Activated T-helper 17 cell treated with anti-CD3 and anti-CD28 coated beads, Interleukin-2, amount 50 U/mL, for 72 hours (primary cell): ENCODE data around the gene IAH1. TPM values are rescaled to one million over a fixed set of nuclear protein-coding genes. Genes with fewer than 3 reads are reported as not detected.

Experiments used
- ATAC-seq: fragments of 150-1000 bp; cut with Tn5 transposase; replicated peaks from 2 replicates; pipeline ENCODE4 v1.10.0; 2021; ENCODE audit warnings: mild to moderate bottlenecking, moderate library complexity
- H3K27ac Mint-ChIP-seq: one replicate; pipeline ENCODE4 v1.8.0; 2022; ENCODE audit warnings: mixed read lengths
- H3K27me3 Mint-ChIP-seq: one replicate; pipeline ENCODE4 v1.8.0; 2022; ENCODE audit warnings: mixed read lengths
- H3K36me3 Mint-ChIP-seq: one replicate; pipeline ENCODE4 v1.8.0; 2022; ENCODE audit warnings: low read depth, mild to moderate bottlenecking, mixed read lengths
- H3K4me1 Mint-ChIP-seq: one replicate; pipeline ENCODE4 v1.8.0; 2022; ENCODE audit warnings: mixed read lengths
- H3K4me3 Mint-ChIP-seq: one replicate; pipeline ENCODE4 v1.8.0; 2022; ENCODE audit warnings: mild to moderate bottlenecking, mixed read lengths
- H3K9me3 Mint-ChIP-seq: one replicate; pipeline ENCODE4 v1.8.0; 2022; ENCODE audit warnings: mixed read lengths
- total RNA-seq, 2 donors: library from RNA; stranded (reverse); gene quantifications; one replicate each; pipeline ENCODE4 v1.2.3, GENCODE V29; 2022

Gene IAH1
- total RNA-seq, 2 donors from 2014 or later: 61.2 to 65.1 TPM

- Mint-ChIP-seq H3K36me3 (peaks cover 93% of the 10 kb centered on the region), H3K9me3 (no peaks in the 10 kb centered on the region), H3K27ac (peak overlapping the region; percentile 68), H3K4me3 (no peak overlapping the region), H3K27me3 (no peaks in the 10 kb centered on the region), H3K4me1 (peaks cover 6% of the 10 kb centered on the region)
- ATAC-seq: no peak
Observed at GRCh38 chr2:9527995-9528787, 53.8 kb downstream of the IAH1 start.

GRCh38 chr2:9532421-9532820 is 58.1 kb downstream of the IAH1 start:
- Mint-ChIP-seq H3K27me3 (no peaks in the 10 kb centered on the region), H3K9me3 (no peaks in the 10 kb centered on the region), H3K27ac (no peak overlapping the region), H3K36me3 (peaks cover 93% of the 10 kb centered on the region), H3K4me3 (no peak overlapping the region), H3K4me1 (no peaks in the 10 kb centered on the region)
- no peak for ATAC-seq

GRCh38 chr2:9533663-9534062 is 59.3 kb downstream of the IAH1 start:
- H3K27me3 Mint-ChIP-seq: no peaks in the 10 kb centered on the region
- H3K4me3 Mint-ChIP-seq: no peak overlapping the region
- ATAC-seq: no peak
- no peaks in the 10 kb centered on the region for H3K9me3 Mint-ChIP-seq
- no peak overlapping the region for H3K27ac Mint-ChIP-seq
- H3K4me1 Mint-ChIP-seq: peaks cover 5% of the 10 kb centered on the region
- peaks cover 88% of the 10 kb centered on the region for H3K36me3 Mint-ChIP-seq

- no peaks in the 10 kb centered on the region for H3K9me3 Mint-ChIP-seq
- peaks cover 9% of the 10 kb centered on the region for H3K4me1 Mint-ChIP-seq
- no peak for ATAC-seq
- no peaks in the 10 kb centered on the region for H3K27me3 Mint-ChIP-seq
- no peak overlapping the region for H3K27ac Mint-ChIP-seq
- peaks cover 85% of the 10 kb centered on the region for H3K36me3 Mint-ChIP-seq
- no peak overlapping the region for H3K4me3 Mint-ChIP-seq
Observed at GRCh38 chr2:9535177-9535576, 60.8 kb downstream of the IAH1 start.

- no peak for ATAC-seq
- no peaks in the 10 kb centered on the region for H3K9me3 Mint-ChIP-seq
- no peak overlapping the region for H3K27ac Mint-ChIP-seq
- no peaks in the 10 kb centered on the region for H3K27me3 Mint-ChIP-seq
- H3K4me1 Mint-ChIP-seq: peaks cover 9% of the 10 kb centered on the region
- H3K36me3 Mint-ChIP-seq: peaks cover 88% of the 10 kb centered on the region
- no peak overlapping the region for H3K4me3 Mint-ChIP-seq
Observed at GRCh38 chr2:9536504-9536903, 62.2 kb downstream of the IAH1 start.

GRCh38 chr2:9538000-9538507 is 63.7 kb downstream of the IAH1 start:
- H3K9me3 Mint-ChIP-seq: no peaks in the 10 kb centered on the region
- H3K4me3 Mint-ChIP-seq: no peak overlapping the region
- peaks cover 9% of the 10 kb centered on the region for H3K4me1 Mint-ChIP-seq
- peaks cover 85% of the 10 kb centered on the region for H3K36me3 Mint-ChIP-seq
- H3K27ac Mint-ChIP-seq: peak overlapping the region; percentile 66
- ATAC-seq: peak; percentile 43
- no peaks in the 10 kb centered on the region for H3K27me3 Mint-ChIP-seq

Other genes starting within 250 kb of the IAH1 start
- 100 to 1,000 TPM; 109 to 310 TPM for gene ITGB1BP1, start 51.0 kb upstream of the IAH1 start, total RNA-seq
- 10 to 100 TPM; 34.5 to 53.8 TPM for gene CPSF3, start 50.9 kb upstream of the IAH1 start, total RNA-seq
- 10 to 100 TPM; 22.7 to 31.2 TPM for gene ADAM17, start 81.3 kb downstream of the IAH1 start, total RNA-seq
- 100 to 1,000 TPM; 283 TPM for gene YWHAQ, start 156.4 kb downstream of the IAH1 start, total RNA-seq